ENCODE results near the gene TP63.

- no peak for TF ChIP-seq CTCF (conservative IDR thresholded peaks at IDR 0.05)
- TF ChIP-seq EZH2 (IDR thresholded peaks at IDR 0.05; ENCODE audit: low read depth): no peak
These were observed 43.1 kb upstream of the TP63 start for GRCh38 chr3:189588070-189588469.

Measured in PC-9 (cell line).